Central memory CD4-positive, alpha-beta T cell (primary cell): ENCODE results near the gene MMEL1.
"Not testable (repeated sequence)": the region's sequence is repeated elsewhere in the genome, so short reads cannot be mapped to it uniquely, and the experiment has no call there.

Experiments
- DNase-seq: peaks from one replicate; pipeline ENCODE4 v3.0.0; 2022

The MMEL1 gene

GRCh38 chr1:2588661-2589430 lies 44.0 kb downstream of the MMEL1 start:
- no peak for DNase-seq

- DNase-seq = no peak
These were observed 44.8 kb downstream of the MMEL1 start for GRCh38 chr1:2587860-2588571.

GRCh38 chr1:2587071-2587859 lies 45.6 kb downstream of the MMEL1 start:
- DNase-seq = no peak

- peak; percentile 93 for DNase-seq
These were observed 46.4 kb downstream of the MMEL1 start, which contains the start of gene PRXL2B for GRCh38 chr1:2586154-2587070. TSS of gene PRXL2B (plus strand) at chr1:2586777. CDS start at chr1:2586886, 109 bp downstream.

- peak; percentile 78 for DNase-seq
These were observed 47.3 kb downstream of the MMEL1 start for GRCh38 chr1:2585318-2586092.

- DNase-seq = no peak
These were observed 48.0 kb downstream of the MMEL1 start for GRCh38 chr1:2584686-2585317.

GRCh38 chr1:2583871-2584351 lies 48.9 kb downstream of the MMEL1 start:
- DNase-seq = peak; percentile 65

- no peak for DNase-seq
These were observed 49.5 kb downstream of the MMEL1 start for GRCh38 chr1:2583331-2583791.

GRCh38 chr1:2582391-2582790 lies 50.4 kb downstream of the MMEL1 start:
- DNase-seq = no peak

GRCh38 chr1:2580691-2581090 lies 52.1 kb downstream of the MMEL1 start:
- no peak for DNase-seq

- no peak for DNase-seq
These were observed 54.1 kb downstream of the MMEL1 start for GRCh38 chr1:2578758-2579118.

- peak; percentile 53 for DNase-seq
These were observed 55.2 kb downstream of the MMEL1 start for GRCh38 chr1:2577565-2578075.

- DNase-seq = no peak
These were observed 56.8 kb downstream of the MMEL1 start for GRCh38 chr1:2575801-2576663.

- no peak for DNase-seq
These were observed 58.5 kb downstream of the MMEL1 start for GRCh38 chr1:2574350-2574749.

- DNase-seq = no peak
These were observed 59.4 kb downstream of the MMEL1 start for GRCh38 chr1:2573250-2573920.

- no peak for DNase-seq
These were observed 61.5 kb downstream of the MMEL1 start for GRCh38 chr1:2571348-2571747.

- no peak for DNase-seq
These were observed 62.5 kb downstream of the MMEL1 start for GRCh38 chr1:2570332-2570731.

- not testable (repeated sequence) for DNase-seq
These were observed 63.1 kb downstream of the MMEL1 start for GRCh38 chr1:2569703-2570102.

- no peak for DNase-seq
These were observed 63.8 kb downstream of the MMEL1 start for GRCh38 chr1:2569060-2569459.
